A673 (cell line): ENCODE data around the gene MRPL54.

Source experiments
- CTCF ChIP-seq: fragments of 300-800, 200-600 bp; sonication (generic); conservative IDR thresholded peaks from 2 replicates; pipeline ENCODE4 v1.5.1; 2017; ENCODE audit warnings: low read depth, mild to moderate bottlenecking, antibody characterized with exemption, low read length, moderate library complexity, mixed read lengths
- EZH2 ChIP-seq: fragments of 200-600 bp; sonication (generic); IDR thresholded peaks from 2 replicates; pipeline ENCODE4 v1.6.1; 2017; ENCODE audit warnings: borderline replicate concordance, low read depth, mild to moderate bottlenecking, mixed read lengths, antibody characterized with exemption, low read length; ENCODE audit not compliant: poor library complexity, severe bottlenecking

GRCh38 chr19:3792114-3792513 lies 29.6 kb downstream of the MRPL54 start:
- no peak for TF ChIP-seq CTCF
- no peak for TF ChIP-seq EZH2
